Hindlimb muscle (tissue), 1 donor: ENCODE results near the gene PRIMPOL. TPM values are rescaled to one million over a fixed set of nuclear protein-coding genes. Genes with fewer than 3 reads are reported as not detected.
"Not testable (repeated sequence)": the region's sequence is repeated elsewhere in the genome, so short reads cannot be mapped to it uniquely, and the experiment has no call there.

Experiments
- DNase-seq: peaks from one replicate; pipeline ENCODE4 v3.0.0-alpha.2; 2013
- polyA plus RNA-seq: library from polyadenylated mRNA; unstranded; fragments of 120-200 nt; gene quantifications from one replicate; pipeline ENCODE4 v1.2.1, GENCODE V29; 2013; ENCODE audit not compliant: insufficient read length

The PRIMPOL gene
- polyA plus RNA-seq, 1 donor = 29.4 TPM

- DNase-seq = no peak
Observed at GRCh38 chr4:184715526-184715925, 66.0 kb downstream of the PRIMPOL start.

GRCh38 chr4:184719407-184719806, 69.9 kb downstream of the PRIMPOL start:
- DNase-seq = no peak

GRCh38 chr4:184721254-184721653, 71.7 kb downstream of the PRIMPOL start:
- no peak for DNase-seq

GRCh38 chr4:184722798-184723197, 73.3 kb downstream of the PRIMPOL start:
- no peak for DNase-seq

- no peak for DNase-seq
Observed at GRCh38 chr4:184727430-184727829, 77.9 kb downstream of the PRIMPOL start.

- DNase-seq = no peak
Observed at GRCh38 chr4:184728858-184729257, 79.3 kb downstream of the PRIMPOL start.

- no peak for DNase-seq
Observed at GRCh38 chr4:184729946-184730345, 80.4 kb downstream of the PRIMPOL start.

GRCh38 chr4:184731056-184731455, 81.5 kb downstream of the PRIMPOL start:
- DNase-seq = no peak

GRCh38 chr4:184732126-184732525, 82.6 kb downstream of the PRIMPOL start:
- DNase-seq = no peak

GRCh38 chr4:184733654-184734524, 84.4 kb downstream of the PRIMPOL start, which contains the start of gene CENPU:
Gene CENPU, minus strand, starts transcription at chr4:184734096. Its CDS starts 34 bp downstream, at chr4:184734062.
- peak; percentile 98 for DNase-seq

GRCh38 chr4:184734758-184735157, 85.2 kb downstream of the PRIMPOL start:
- DNase-seq = no peak

GRCh38 chr4:184739575-184739974, 90.0 kb downstream of the PRIMPOL start:
- DNase-seq = not testable (repeated sequence)

- DNase-seq = no peak
Observed at GRCh38 chr4:184740980-184741391, 91.4 kb downstream of the PRIMPOL start.

GRCh38 chr4:184741651-184742050, 92.1 kb downstream of the PRIMPOL start:
- not testable (repeated sequence) for DNase-seq

- no peak for DNase-seq
Observed at GRCh38 chr4:184743650-184744049, 94.1 kb downstream of the PRIMPOL start.

- no peak for DNase-seq
Observed at GRCh38 chr4:184744236-184744635, 94.7 kb downstream of the PRIMPOL start.

Other genes with a start within 250 kb of the PRIMPOL start
- 16.7 TPM for gene IRF2, start 175.2 kb upstream of the PRIMPOL start, polyA plus RNA-seq
- 39.6 TPM for gene CASP3, start 291 bp upstream of the PRIMPOL start, polyA plus RNA-seq
- gene CENPU, start 84.4 kb downstream of the PRIMPOL start, polyA plus RNA-seq = 23.1 TPM
- 72.4 TPM for gene ACSL1, start 176.2 kb downstream of the PRIMPOL start, polyA plus RNA-seq